CD14-positive monocyte (primary cell): ENCODE results near the gene PDCL3. TPM values are rescaled to one million over a fixed set of nuclear protein-coding genes. Genes with fewer than 3 reads are reported as not detected.
A peak's percentile ranks its signal among the peaks of the same experiment; 100 is the strongest.

Experiments used
- DNase-seq, 3 donors: peaks; one replicate each; pipeline ENCODE4 v3.0.0-alpha.2; 2011 to 2022
- H2AFZ ChIP-seq: 2 replicates; pipeline ENCODE4 v1.6.0; 2012; ENCODE audit warnings: mild to moderate bottlenecking, low read depth, low read length, inconsistent platforms; ENCODE audit not compliant: insufficient read depth, poor library complexity, severe bottlenecking
- H3K27ac ChIP-seq, 2 donors: 1 replicate in 1 of 2; 2 replicates in 1 of 2; pipeline ENCODE4 v1.5.1; 2012 to 2013; ENCODE audit warnings: low read length in 2 of 2, control low read depth in 1 of 2, inconsistent platforms in 1 of 2, low read depth in 1 of 2, mild to moderate bottlenecking in 1 of 2
- H3K27me3 ChIP-seq, 2 donors: one replicate each; pipeline versions ENCODE4 v1.6.0 to v1.6.1; 2011 to 2013; ENCODE audit warnings: low read length in 2 of 2; ENCODE audit not compliant: control insufficient read depth in 2 of 2, insufficient read depth in 2 of 2
- H3K36me3 ChIP-seq, 2 donors: replicated peaks in 1 of 2; 1 replicate in 1 of 2; 2 replicates in 1 of 2; pipeline versions ENCODE4 v1.5.1 to v1.6.1; 2012 to 2013; ENCODE audit warnings: low read length in 2 of 2, control low read depth in 1 of 2, inconsistent platforms in 1 of 2, mild to moderate bottlenecking in 1 of 2; ENCODE audit not compliant: insufficient read depth in 2 of 2, control insufficient read depth in 1 of 2
- H3K4me1 ChIP-seq, 2 donors: 1 replicate in 1 of 2; 2 replicates in 1 of 2; pipeline versions ENCODE4 v1.5.1 to v1.6.1; 2012 to 2013; ENCODE audit warnings: low read length in 2 of 2, control low read depth in 1 of 2, inconsistent platforms in 1 of 2, mild to moderate bottlenecking in 1 of 2, moderate library complexity in 1 of 2; ENCODE audit not compliant: insufficient read depth in 2 of 2, control insufficient read depth in 1 of 2
- H3K4me2 ChIP-seq: replicated peaks from 2 replicates; pipeline ENCODE3; 2012; ENCODE audit warnings: low read length, moderate library complexity, mild to moderate bottlenecking; ENCODE audit not compliant: poor library complexity, severe bottlenecking; ENCODE audit errors: extremely low read depth
- H3K4me3 ChIP-seq, 3 experiments: fragments of 200-600 bp in 1 of 3; sonication (generic) in 1 of 3; replicated peaks in 1 of 3; 1 replicate in 2 of 3; 2 replicates in 1 of 3; pipeline ENCODE4 v1.5.1; 2011 to 2013; ENCODE audit warnings: low read length in 3 of 3, mild to moderate bottlenecking in 3 of 3, control low read depth in 2 of 3, low read depth in 2 of 3, inconsistent platforms in 1 of 3, moderate library complexity in 1 of 3
- H3K79me2 ChIP-seq: 2 replicates; pipeline ENCODE4 v1.6.0; 2012; ENCODE audit warnings: mild to moderate bottlenecking, control low read depth, inconsistent platforms, low read length, moderate library complexity; ENCODE audit not compliant: insufficient read depth
- H3K9ac ChIP-seq: 2 replicates; pipeline ENCODE4 v1.6.0; 2017; ENCODE audit warnings: low read length, mild to moderate bottlenecking; ENCODE audit not compliant: insufficient read depth, poor library complexity, severe bottlenecking
- H3K9me3 ChIP-seq, 2 donors: replicated peaks in 1 of 2; 1 replicate in 1 of 2; 2 replicates in 1 of 2; pipeline versions ENCODE4 v1.5.1 to v1.6.1; 2012 to 2013; ENCODE audit warnings: low read length in 2 of 2, control low read depth in 1 of 2; ENCODE audit not compliant: control insufficient read depth in 1 of 2, insufficient read depth in 1 of 2
- H4K20me1 ChIP-seq: 2 replicates; pipeline ENCODE4 v1.6.0; 2012; ENCODE audit warnings: mild to moderate bottlenecking, low read length, control low read depth, moderate library complexity; ENCODE audit not compliant: insufficient read depth
- H3K27ac Mint-ChIP-seq, 7 donors: one replicate each; pipeline ENCODE4 v1.8.0; 2020; ENCODE audit warnings: mild to moderate bottlenecking in 7 of 7, mixed read lengths in 7 of 7, moderate library complexity in 6 of 7, inconsistent platforms in 2 of 7
- H3K27me3 Mint-ChIP-seq, 3 donors: one replicate each; pipeline ENCODE4 v1.8.0; 2021 to 2022; ENCODE audit warnings: low read depth in 3 of 3, mild to moderate bottlenecking in 3 of 3, mixed read lengths in 3 of 3, moderate library complexity in 3 of 3, inconsistent platforms in 1 of 3
- H3K36me3 Mint-ChIP-seq, 2 donors: one replicate each; pipeline ENCODE4 v1.8.0; 2020; ENCODE audit warnings: mixed read lengths in 2 of 2, inconsistent platforms in 1 of 2, mild to moderate bottlenecking in 1 of 2
- H3K4me1 Mint-ChIP-seq: one replicate; pipeline ENCODE4 v1.8.0; 2020; ENCODE audit warnings: mild to moderate bottlenecking, mixed read lengths
- H3K4me3 Mint-ChIP-seq, 2 donors: one replicate each; pipeline ENCODE4 v1.8.0; 2020; ENCODE audit warnings: mild to moderate bottlenecking in 2 of 2, mixed read lengths in 2 of 2, moderate library complexity in 1 of 2
- H3K9me3 Mint-ChIP-seq, 7 donors: one replicate each; pipeline ENCODE4 v1.8.0; 2020 to 2022; ENCODE audit warnings: mixed read lengths in 7 of 7, mild to moderate bottlenecking in 6 of 7, moderate library complexity in 6 of 7, inconsistent platforms in 2 of 7
- CTCF ChIP-seq: fragments of 200-600 bp; IDR thresholded peaks from one replicate; pipeline ENCODE4 v1.8.0; 2022; ENCODE audit warnings: antibody characterized with exemption, mild to moderate bottlenecking
- WGBS: methylation state at CpG from one replicate; pipeline ENCODE4 v1.1.5; 2013; ENCODE audit warnings: missing lambda C conversion rate; ENCODE audit not compliant: insufficient coverage; 5-methylcytosine and 5-hydroxymethylcytosine counted together
- intact Hi-C, 2 donors: fragments of 100-400 bp; cut with micrococcal nuclease; formaldehyde crosslinking; loops; one replicate each; pipeline versions ENCODE4 v1.15.0 to v1.15.1; 2023
- polyA plus RNA-seq, 3 donors: library from polyadenylated mRNA; depleted of rRNA in 1 of 3; unstranded in 2 of 3; stranded (reverse) in 1 of 3; fragments of 300-500 nt in 2 of 3; fragments of >200 nt in 1 of 3; fragmentation: Illumina TruSeq in 2 of 3; gene quantifications; 1 replicate in 2 of 3; 2 replicates in 1 of 3; pipeline ENCODE4 v1.2.3, GENCODE V29; 2012 to 2021

Gene PDCL3
- polyA plus RNA-seq, 3 donors: 15.9 to 28.4 (median 24.8) TPM

DNA sequence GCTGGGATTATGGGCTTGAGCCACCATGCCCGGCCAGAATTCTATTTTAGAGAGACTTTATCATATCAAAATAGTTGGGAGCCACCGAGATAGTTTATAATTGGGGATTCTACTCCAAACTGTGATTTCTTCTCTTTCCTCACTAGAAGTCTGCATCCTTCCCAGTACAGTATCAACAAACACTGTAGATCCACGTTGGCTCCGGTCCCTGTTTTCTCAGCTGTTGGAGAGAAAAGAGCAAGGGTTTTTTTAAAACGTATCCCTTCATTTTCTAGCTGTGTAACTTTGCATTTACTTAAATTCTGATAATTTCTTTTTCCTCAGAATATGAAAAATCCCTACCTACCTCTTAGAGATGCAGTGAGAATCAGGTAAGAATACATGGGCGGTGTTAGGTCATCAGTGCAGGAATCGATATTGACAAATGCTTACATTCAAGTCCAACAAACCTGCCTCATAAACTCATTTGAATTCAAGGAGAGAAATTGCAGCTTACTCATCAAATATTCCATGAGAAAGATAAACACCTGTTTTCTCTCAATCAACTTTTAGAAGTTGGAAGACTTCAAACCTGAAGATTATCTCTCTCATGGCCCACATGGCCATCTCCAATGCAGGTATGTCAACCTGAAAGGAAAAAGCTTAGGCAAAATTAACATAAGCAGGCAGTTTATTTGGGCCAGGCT is 17.7 kb upstream of the PDCL3 start:
- H3K9ac ChIP-seq: no peak overlapping the region
- Mint-ChIP-seq H3K4me1 (peaks cover 8% of the 10 kb centered on the region), H3K36me3 (no peaks in the 10 kb centered on the region), H3K27me3 (peaks cover 0 to 7% (median 5%) of the 10 kb centered on the region in 3 donors), H3K27ac (no peak overlapping the region), H3K9me3 (peaks cover 0 to 7% (median 3%) of the 10 kb centered on the region in 7 donors), H3K4me3 (no peak overlapping the region)
- no peak overlapping the region for H3K27ac ChIP-seq
- intact Hi-C loops: no loop called here
- no peaks in the 10 kb centered on the region for H3K4me1 ChIP-seq
- no peaks in the 10 kb centered on the region for H4K20me1 ChIP-seq
- no CpG with 5 or more reads among the region's 7 CpGs for WGBS
- no peaks in the 10 kb centered on the region for H3K79me2 ChIP-seq
- no peaks in the 10 kb centered on the region for H3K9me3 ChIP-seq
- no peak for TF ChIP-seq CTCF
- H3K4me3 ChIP-seq: no peak overlapping the region
- no peak overlapping the region for H3K4me2 ChIP-seq
- DNase-seq: no peak
- H2AFZ ChIP-seq: no peak overlapping the region
- no peaks in the 10 kb centered on the region for H3K27me3 ChIP-seq
- no peaks in the 10 kb centered on the region for H3K36me3 ChIP-seq

GRCh38 chr2:100546469-100546868 is 16.3 kb upstream of the PDCL3 start:
- H3K4me1 Mint-ChIP-seq: peaks cover 6% of the 10 kb centered on the region
- no peak overlapping the region for H3K4me2 ChIP-seq
- intact Hi-C loops: no loop called here
- no peaks in the 10 kb centered on the region for H3K9me3 ChIP-seq
- no peak overlapping the region for H3K4me3 Mint-ChIP-seq
- no peak overlapping the region for H3K4me3 ChIP-seq
- H3K79me2 ChIP-seq: no peaks in the 10 kb centered on the region
- peaks cover 0 to 5% (median 4%) of the 10 kb centered on the region in 3 donors for H3K27me3 Mint-ChIP-seq
- H3K27me3 ChIP-seq: no peaks in the 10 kb centered on the region
- no peaks in the 10 kb centered on the region for H3K36me3 Mint-ChIP-seq
- WGBS: no CpG with 5 or more reads among the region's 4 CpGs
- no peak overlapping the region for H3K9ac ChIP-seq
- no peaks in the 10 kb centered on the region for H3K36me3 ChIP-seq
- TF ChIP-seq CTCF: no peak
- H4K20me1 ChIP-seq: no peaks in the 10 kb centered on the region
- H3K4me1 ChIP-seq: no peaks in the 10 kb centered on the region
- no peak overlapping the region for H3K27ac ChIP-seq
- no peak for DNase-seq
- peaks cover 0 to 5% (median 2%) of the 10 kb centered on the region in 7 donors for H3K9me3 Mint-ChIP-seq
- no peak overlapping the region for H3K27ac Mint-ChIP-seq
- peak overlapping the region; percentile 2 for H2AFZ ChIP-seq
